ENCODE results near the gene SPATA16.

DNA sequence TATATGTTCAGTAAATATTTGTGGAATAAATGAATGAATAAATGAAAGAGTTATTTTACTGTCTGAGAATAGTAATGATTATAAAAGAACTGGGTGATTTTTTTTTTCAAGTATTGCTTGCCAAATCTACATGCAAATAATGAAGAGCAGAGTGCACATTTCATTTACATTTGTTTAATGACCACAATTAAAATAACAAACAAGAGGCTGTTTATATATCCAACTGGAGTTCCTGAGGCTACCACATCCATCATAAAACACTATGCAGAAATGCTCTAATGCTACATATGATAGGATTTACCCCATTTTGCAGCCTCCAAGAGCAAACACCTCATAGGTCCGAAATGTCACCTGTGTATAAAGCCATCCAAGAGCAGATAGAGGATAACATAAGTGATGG is 266.0 kb downstream of the SPATA16 start:
- TF ChIP-seq, protein P1, sequence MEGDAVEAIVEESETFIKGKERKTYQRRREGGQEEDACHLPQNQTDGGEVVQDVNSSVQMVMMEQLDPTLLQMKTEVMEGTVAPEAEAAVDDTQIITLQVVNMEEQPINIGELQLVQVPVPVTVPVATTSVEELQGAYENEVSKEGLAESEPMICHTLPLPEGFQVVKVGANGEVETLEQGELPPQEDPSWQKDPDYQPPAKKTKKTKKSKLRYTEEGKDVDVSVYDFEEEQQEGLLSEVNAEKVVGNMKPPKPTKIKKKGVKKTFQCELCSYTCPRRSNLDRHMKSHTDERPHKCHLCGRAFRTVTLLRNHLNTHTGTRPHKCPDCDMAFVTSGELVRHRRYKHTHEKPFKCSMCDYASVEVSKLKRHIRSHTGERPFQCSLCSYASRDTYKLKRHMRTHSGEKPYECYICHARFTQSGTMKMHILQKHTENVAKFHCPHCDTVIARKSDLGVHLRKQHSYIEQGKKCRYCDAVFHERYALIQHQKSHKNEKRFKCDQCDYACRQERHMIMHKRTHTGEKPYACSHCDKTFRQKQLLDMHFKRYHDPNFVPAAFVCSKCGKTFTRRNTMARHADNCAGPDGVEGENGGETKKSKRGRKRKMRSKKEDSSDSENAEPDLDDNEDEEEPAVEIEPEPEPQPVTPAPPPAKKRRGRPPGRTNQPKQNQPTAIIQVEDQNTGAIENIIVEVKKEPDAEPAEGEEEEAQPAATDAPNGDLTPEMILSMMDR (conservative IDR thresholded peaks at IDR 0.05 in 1 of 2, IDR thresholded peaks at IDR 0.05 in 1 of 2; ENCODE audit: extremely low read depth in 1 of 2, insufficient read depth in 1 of 2, low read depth in 1 of 2, low read length in 2 of 2): no peak
- no peak for TF ChIP-seq EZH2 (IDR thresholded peaks at IDR 0.05; ENCODE audit: borderline replicate concordance, low read length)

All from mammary epithelial cell (primary cell).